IMR-90 (cell line): Measurements from ENCODE around the gene AP2B1. TPM values are rescaled to one million over a fixed set of nuclear protein-coding genes. Genes with fewer than 3 reads are reported as not detected.

Experiments
- ATAC-seq: fragments of 200-7000 bp; cut with Tn5 transposase; 2 replicates; pipeline ENCODE4 v1.9.1; 2020; ENCODE audit warnings: low read depth, mild to moderate bottlenecking, moderate library complexity
- BruUV-seq: library from RNA; stranded (reverse); fragments of 400-500 nt; replicated peaks from 2 replicates; lab custom pipeline; 2021; lab: Mats Ljungman, UMichigan
- CTCF ChIA-PET: fragments of 300-600 bp; formaldehyde crosslinking; extraction: SDS; loops from one replicate; lab custom pipeline; 2021; ENCODE audit warnings: antibody characterized with exemption; lab: Yijun Ruan, JAX
- POLR2A ChIA-PET: fragments of 300-600 bp; sonication (Branson Sonifier 250); formaldehyde crosslinking; loops from one replicate; lab custom pipeline; 2022; ENCODE audit warnings: antibody characterized with exemption; ENCODE audit not compliant: unreplicated experiment; lab: Charles Lee
- DNase-seq: peaks from one replicate; pipeline ENCODE4 v3.0.0; 2013
- H2AFZ ChIP-seq: replicated peaks from 2 replicates; pipeline ENCODE3; 2013; ENCODE audit warnings: low read length, mild to moderate bottlenecking; ENCODE audit not compliant: poor library complexity
- H2AK5ac ChIP-seq: 2 replicates; pipeline ENCODE4 v1.6.1; 2013; ENCODE audit warnings: low read depth, low read length, inconsistent platforms
- H2AK9ac ChIP-seq: replicated peaks from 2 replicates; pipeline ENCODE3; 2013; ENCODE audit warnings: mild to moderate bottlenecking, low read depth, low read length, moderate library complexity; ENCODE audit not compliant: poor library complexity
- H2BK120ac ChIP-seq: 2 replicates; pipeline ENCODE4 v1.6.1; 2013; ENCODE audit warnings: low read depth, low read length, inconsistent platforms
- H2BK15ac ChIP-seq: 3 replicates; pipeline ENCODE4 v1.6.1; 2013; ENCODE audit warnings: low read depth, low read length, inconsistent platforms
- H2BK20ac ChIP-seq: 2 replicates; pipeline ENCODE4 v1.6.1; 2013; ENCODE audit warnings: low read depth, mild to moderate bottlenecking, inconsistent platforms, low read length, moderate library complexity
- H2BK5ac ChIP-seq: 2 replicates; pipeline ENCODE4 v1.6.1; 2013; ENCODE audit warnings: mild to moderate bottlenecking, low read depth, low read length, inconsistent platforms; ENCODE audit not compliant: poor library complexity, severe bottlenecking
- H3K14ac ChIP-seq: replicated peaks from 2 replicates; pipeline ENCODE4 v1.6.1; 2013; ENCODE audit warnings: low read depth, low read length, inconsistent platforms
- H3K18ac ChIP-seq: 2 replicates; pipeline ENCODE4 v1.6.1; 2013; ENCODE audit warnings: low read depth, low read length, control low read depth
- H3K23ac ChIP-seq: 2 replicates; pipeline ENCODE4 v1.6.1; 2013; ENCODE audit warnings: low read depth, low read length, inconsistent platforms
- H3K27ac ChIP-seq: 2 replicates; pipeline ENCODE4 v1.5.1; 2013; ENCODE audit warnings: mild to moderate bottlenecking, control low read depth, low read length; ENCODE audit not compliant: insufficient read depth
- H3K27me3 ChIP-seq: 2 replicates; pipeline ENCODE4 v1.6.1; 2013; ENCODE audit warnings: low read length; ENCODE audit not compliant: control insufficient read depth, insufficient read depth
- H3K36me3 ChIP-seq: 2 replicates; pipeline ENCODE4 v1.6.1; 2013; ENCODE audit warnings: low read length, mixed read lengths; ENCODE audit not compliant: control insufficient read depth, insufficient read depth
- H3K4ac ChIP-seq: 2 replicates; pipeline ENCODE4 v1.6.1; 2013; ENCODE audit warnings: low read depth, low read length, inconsistent platforms
- H3K4me1 ChIP-seq: 2 replicates; pipeline ENCODE4 v1.6.1; 2013; ENCODE audit warnings: low read length, mixed read lengths; ENCODE audit not compliant: control insufficient read depth, insufficient read depth
- H3K4me2 ChIP-seq: 2 replicates; pipeline ENCODE4 v1.6.1; 2013; ENCODE audit warnings: low read depth, mild to moderate bottlenecking, control low read depth, low read length, moderate library complexity
- H3K4me3 ChIP-seq: 2 replicates; pipeline ENCODE4 v1.5.1; 2013; ENCODE audit warnings: low read depth, mild to moderate bottlenecking, control low read depth, low read length, moderate library complexity; ENCODE audit not compliant: insufficient read depth
- H3K56ac ChIP-seq: 2 replicates; pipeline ENCODE4 v1.6.1; 2013; ENCODE audit warnings: low read length, inconsistent platforms; ENCODE audit not compliant: insufficient read depth; ENCODE audit errors: extremely low read depth
- H3K79me1 ChIP-seq, 2 experiments: 2 replicates each; pipeline ENCODE4 v1.6.1; 2013; ENCODE audit warnings: low read length in 2 of 2, inconsistent platforms in 1 of 2, low read depth in 1 of 2
- H3K9ac ChIP-seq: 2 replicates; pipeline ENCODE4 v1.6.1; 2013; ENCODE audit warnings: low read depth, low read length, control low read depth
- H3K9me1 ChIP-seq: 2 replicates; pipeline ENCODE4 v1.6.1; 2013; ENCODE audit warnings: low read length, inconsistent platforms; ENCODE audit not compliant: insufficient read depth
- H3K9me3 ChIP-seq: 2 replicates; pipeline ENCODE4 v1.6.1; 2013; ENCODE audit warnings: low read length; ENCODE audit not compliant: control insufficient read depth, insufficient read depth
- H4K20me1 ChIP-seq: 2 replicates; pipeline ENCODE4 v1.6.1; 2013; ENCODE audit warnings: low read length, inconsistent platforms; ENCODE audit not compliant: insufficient read depth
- H4K5ac ChIP-seq: 2 replicates; pipeline ENCODE4 v1.6.1; 2013; ENCODE audit warnings: mild to moderate bottlenecking, low read depth, low read length, control low read depth
- H4K8ac ChIP-seq, 2 experiments: 2 replicates each; pipeline ENCODE4 v1.6.1; 2013; ENCODE audit warnings: low read depth in 2 of 2, low read length in 2 of 2, control low read depth in 1 of 2, inconsistent platforms in 1 of 2
- H4K91ac ChIP-seq: 2 replicates; pipeline ENCODE4 v1.6.1; 2013; ENCODE audit warnings: low read depth, low read length, inconsistent platforms; ENCODE audit not compliant: insufficient read depth
- BHLHE40 ChIP-seq: fragments of 150-350 bp; IDR thresholded peaks from 2 replicates; pipeline ENCODE4 v1.6.1; 2016; ENCODE audit warnings: mild to moderate bottlenecking, low read depth, low read length
- CEBPB ChIP-seq: IDR thresholded peaks from 2 replicates; pipeline ENCODE4 v1.6.1; 2012; ENCODE audit warnings: low read depth, low read length, improper control_type of control experiment
- CHD1 ChIP-seq: IDR thresholded peaks from 2 replicates; pipeline ENCODE4 v1.6.1; 2012; ENCODE audit warnings: low read depth, low read length, improper control_type of control experiment
- CTCF ChIP-seq: conservative IDR thresholded peaks from 2 replicates; pipeline ENCODE4 v1.5.1; 2012; ENCODE audit warnings: mild to moderate bottlenecking, low read depth, low read length, improper control_type of control experiment
- ELK1 ChIP-seq: fragments of 150-350 bp; IDR thresholded peaks from 2 replicates; pipeline ENCODE4 v1.6.1; 2016; ENCODE audit warnings: low read depth, mild to moderate bottlenecking, low read length, moderate library complexity, borderline replicate concordance
- FOS ChIP-seq: fragments of 150-350 bp; IDR thresholded peaks from 2 replicates; pipeline ENCODE4 v1.6.1; 2016; ENCODE audit warnings: low read depth, low read length
- MAFK ChIP-seq: IDR thresholded peaks from 2 replicates; pipeline ENCODE4 v1.6.1; 2012; ENCODE audit warnings: low read depth, low read length, improper control_type of control experiment
- MAZ ChIP-seq: IDR thresholded peaks from 2 replicates; pipeline ENCODE4 v1.6.1; 2012; ENCODE audit warnings: low read depth, mild to moderate bottlenecking, low read length, improper control_type of control experiment, moderate library complexity, borderline replicate concordance
- MXI1 ChIP-seq: IDR thresholded peaks from 2 replicates; pipeline ENCODE4 v1.6.1; 2012; ENCODE audit warnings: low read depth, mild to moderate bottlenecking, low read length, moderate library complexity, borderline replicate concordance
- NFE2L2 ChIP-seq: fragments of 150-350 bp; IDR thresholded peaks from 2 replicates; pipeline ENCODE4 v1.6.1; 2016; ENCODE audit warnings: low read depth, mild to moderate bottlenecking, low read length
- POLR2A ChIP-seq: IDR thresholded peaks from 2 replicates; pipeline ENCODE4 v1.6.1; 2012; ENCODE audit warnings: mild to moderate bottlenecking, low read depth, low read length
- RAD21 ChIP-seq: IDR thresholded peaks from 2 replicates; pipeline ENCODE4 v1.6.1; 2012; ENCODE audit warnings: low read length, improper control_type of control experiment
- RCOR1 ChIP-seq: IDR thresholded peaks from 2 replicates; pipeline ENCODE4 v1.6.1; 2012; ENCODE audit warnings: mild to moderate bottlenecking, low read length, improper control_type of control experiment; ENCODE audit not compliant: insufficient replicate concordance
- RFX5 ChIP-seq: IDR thresholded peaks from 2 replicates; pipeline ENCODE4 v1.8.0; 2012; ENCODE audit warnings: low read depth, mild to moderate bottlenecking, low read length, moderate library complexity
- SMC3 ChIP-seq: fragments of 150-350 bp; IDR thresholded peaks from 2 replicates; pipeline ENCODE4 v1.6.1; 2016; ENCODE audit warnings: low read depth, mild to moderate bottlenecking, antibody characterized with exemption, low read length, moderate library complexity
- USF2 ChIP-seq: fragments of 150-350 bp; IDR thresholded peaks from 2 replicates; pipeline ENCODE4 v1.6.1; 2017; ENCODE audit warnings: mild to moderate bottlenecking, antibody characterized with exemption, low read length, low read depth
- WGBS, 2 experiments: methylation state at CpG; one replicate each; pipeline versions ENCODE4 v1.1.5 to v1.1.7; 2013; ENCODE audit warnings: missing lambda C conversion rate in 2 of 2; ENCODE audit not compliant: insufficient read length in 1 of 2; ENCODE audit errors: extremely low coverage in 2 of 2; 5-methylcytosine and 5-hydroxymethylcytosine counted together
- dilution Hi-C: fragments of 300-500 bp; cut with HindIII; formaldehyde crosslinking; loops from one replicate; pipeline ENCODE4 v1.14.3; 2018; ENCODE audit warnings: low sequenced_read_pairs; ENCODE audit not compliant: unreplicated experiment
- in situ Hi-C: fragments of 300-500 bp; cut with MboI; formaldehyde crosslinking; loops from 3 replicates; pipeline ENCODE4 v1.14.3; 2019; ENCODE audit warnings: low sequenced_read_pairs, inconsistent platforms, mixed read lengths
- intact Hi-C: fragments of 100-400 bp; cut with micrococcal nuclease; formaldehyde crosslinking; loops from 2 replicates; pipeline ENCODE4 v1.10.0; 2022
- polyA plus RNA-seq, 3 experiments: library from polyadenylated mRNA; depleted of rRNA; stranded (reverse); fragments of >200 nt; gene quantifications; 2 replicates each; pipeline ENCODE4 v1.2.3, GENCODE V29; 2012; ENCODE audit warnings: low replicate concordance in 1 of 3
- total RNA-seq: library from RNA; depleted of rRNA; stranded (reverse); fragments of >200 nt; gene quantifications from 2 replicates; pipeline ENCODE4 v1.2.3, GENCODE V29; 2012

Gene AP2B1
- total and polyA plus RNA-seq, 2 of the 4 experiments (the other 2 are of a cell fraction) = 102 to 125 TPM

- Histone ChIP-seq H2AK5ac (no peak overlapping the region), H2BK5ac (no peak overlapping the region), H4K5ac (no peak overlapping the region), H2AK9ac (no peak overlapping the region), H3K27me3 (no peaks in the 10 kb centered on the region), H3K56ac (no peak overlapping the region), H3K18ac (no peak overlapping the region), H3K79me1 (peaks cover 36 to 44% of the 10 kb centered on the region in 2 experiments), H3K23ac (no peak overlapping the region), H2BK15ac (no peak overlapping the region), H3K14ac (no peak overlapping the region), H4K91ac (no peak overlapping the region), H3K4me2 (no peak overlapping the region), H3K9ac (no peak overlapping the region), H2BK20ac (no peak overlapping the region), H3K9me3 (no peaks in the 10 kb centered on the region), H3K27ac (no peak overlapping the region), H3K9me1 (0 out of 2 replicates have a peak, but pooled peaks cover 5% of the 10 kb centered on the region), H2AFZ (no peak overlapping the region), H4K8ac (no peak overlapping the region), H3K4ac (no peak overlapping the region), H2BK120ac (no peak overlapping the region), H3K4me1 (peaks cover 10% of the 10 kb centered on the region), H3K4me3 (no peak overlapping the region), H3K36me3 (peaks cover 27% of the 10 kb centered on the region), H4K20me1 (no peaks in the 10 kb centered on the region)
- dilution Hi-C loops = no loop called here
- TF ChIP-seq CHD1 = no peak
- no peak for TF ChIP-seq ELK1
- no peak for TF ChIP-seq POLR2A
- no peak for TF ChIP-seq NFE2L2
- TF ChIP-seq MXI1 = no peak
- TF ChIP-seq RCOR1 = no peak
- no peak for TF ChIP-seq CEBPB
- no peak for TF ChIP-seq BHLHE40
- no peak for TF ChIP-seq MAFK
- TF ChIP-seq CTCF = no peak
- no peak for TF ChIP-seq RFX5
- TF ChIP-seq MAZ = no peak
- no peak for TF ChIP-seq USF2
- no peak for TF ChIP-seq SMC3
- no peak for TF ChIP-seq RAD21
- no peak for TF ChIP-seq FOS
- ChIA-PET POLR2A (no interaction called here), CTCF (interaction anchor here (0.7 to 1.5 kb wide), 4 partner anchors 9 to 143 kb away, joined by 3 to 6 read pairs (median 3); no protein-coding TSS in a partner anchor)
- in situ Hi-C loops = no loop called here
- DNase-seq = no peak
- 86% methylated on average over 3 of the region's 7 CpGs; no CpG with 5 or more reads in 1 of the 2 experiments for WGBS, 2 experiments
- no peak for ATAC-seq
- BruUV-seq = no TSS peak
- intact Hi-C loops = no loop called here
Measured at GRCh38 chr17:35603674-35604073, 16.6 kb downstream of the AP2B1 start.
